AG08395 (cell line): ENCODE data around the gene ECSCR.

Source experiments
- DNase-seq: peaks from one replicate; pipeline ENCODE4 v3.0.0; 2012; ENCODE audit warnings: mixed read lengths, low spot score

ECSCR gene

GRCh38 chr5:139473565-139473964, 11.0 kb upstream of the ECSCR start:
- peak; percentile 43 for DNase-seq

- DNase-seq, result no peak
Measured at GRCh38 chr5:139473105-139473504, 10.6 kb upstream of the ECSCR start.

DNA sequence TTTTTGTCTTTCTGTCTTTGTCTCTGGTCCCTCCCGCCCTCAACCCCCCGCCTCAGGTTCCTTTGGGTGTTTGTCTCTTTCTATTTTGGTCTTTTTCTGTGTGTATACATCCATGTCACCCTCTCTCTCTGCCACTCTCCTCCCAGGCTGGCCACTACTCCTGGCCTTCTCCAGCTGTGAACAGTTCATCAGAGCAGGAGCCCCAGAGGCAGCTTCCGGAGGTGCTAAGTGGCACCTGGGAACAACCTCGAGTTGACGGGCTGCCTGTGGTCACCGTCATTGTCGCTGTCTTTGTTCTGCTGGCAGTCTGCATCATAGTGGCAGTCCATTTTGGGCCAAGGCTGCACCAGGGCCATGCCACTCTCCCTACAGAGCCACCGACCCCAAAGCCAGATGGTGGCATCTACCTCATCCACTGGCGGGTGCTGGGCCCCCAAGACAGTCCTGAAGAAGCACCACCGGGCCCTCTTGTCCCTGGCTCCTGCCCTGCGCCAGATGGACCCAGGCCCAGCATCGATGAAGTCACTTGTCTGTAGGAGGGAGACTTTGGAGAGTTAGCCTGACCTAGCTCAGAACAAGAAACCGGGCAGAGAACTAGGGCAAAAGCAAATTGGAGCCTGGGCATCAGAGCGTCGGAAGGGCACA, 10.0 kb upstream of the ECSCR start:
- DNase-seq, result no peak

GRCh38 chr5:139470821-139471300, 8.3 kb upstream of the ECSCR start, which contains the start of gene SMIM33:
SMIM33 (plus strand) TSS chr5:139471004; CDS start chr5:139471122, 118 bp downstream.
- DNase-seq, result no peak

- DNase-seq, result no peak
Measured at GRCh38 chr5:139468421-139468931, 5.9 kb upstream of the ECSCR start.

- DNase-seq, result peak; percentile 59
Measured at GRCh38 chr5:139461698-139462097, 845 bp downstream of the ECSCR start.

DNA sequence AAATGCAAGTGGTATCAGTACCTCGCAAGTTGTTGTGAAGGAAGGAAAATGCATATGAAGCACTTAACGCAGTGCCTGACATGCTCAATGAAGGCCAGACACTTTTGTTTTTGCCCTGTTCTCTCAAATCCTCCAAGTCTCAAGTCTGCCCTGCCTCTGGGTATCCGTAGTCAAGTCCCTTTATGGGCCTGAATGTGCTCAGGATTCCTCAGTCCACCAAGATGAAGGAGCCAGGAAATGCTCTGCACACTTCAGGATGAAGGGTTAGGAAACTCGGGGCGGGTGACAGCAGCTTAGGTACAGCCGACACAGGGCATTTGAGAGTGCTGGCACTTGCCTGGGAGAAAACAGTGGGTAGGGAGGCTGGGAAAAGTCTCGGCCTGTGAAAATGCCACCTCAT, 1.4 kb downstream of the ECSCR start:
- DNase-seq, result no peak

DNA sequence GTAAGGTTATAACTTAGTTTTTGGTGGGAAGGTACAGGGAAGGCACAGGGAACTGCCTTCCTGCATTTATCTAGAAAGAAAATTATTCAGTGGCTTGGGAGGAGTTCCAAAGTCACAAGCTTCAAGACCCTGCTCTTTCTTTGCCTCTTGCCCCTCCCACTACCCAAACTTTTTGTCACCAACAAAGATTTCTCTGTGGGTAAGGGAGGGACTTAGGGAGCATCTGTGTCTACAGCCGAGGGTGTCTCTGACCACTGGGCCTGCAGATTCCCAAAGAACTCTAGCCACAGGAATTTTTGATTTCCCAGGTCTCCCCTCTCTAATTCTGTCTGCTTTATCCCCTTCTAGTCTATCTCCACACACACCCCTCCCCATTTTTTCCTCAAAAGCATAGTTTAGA, 2.1 kb downstream of the ECSCR start:
- DNase-seq, result peak; percentile 18

GRCh38 chr5:139459451-139459934, 3.0 kb downstream of the ECSCR start:
- DNase-seq, result no peak

- peak; percentile 91 for DNase-seq
Measured at GRCh38 chr5:139458580-139459407, 3.7 kb downstream of the ECSCR start.

DNA sequence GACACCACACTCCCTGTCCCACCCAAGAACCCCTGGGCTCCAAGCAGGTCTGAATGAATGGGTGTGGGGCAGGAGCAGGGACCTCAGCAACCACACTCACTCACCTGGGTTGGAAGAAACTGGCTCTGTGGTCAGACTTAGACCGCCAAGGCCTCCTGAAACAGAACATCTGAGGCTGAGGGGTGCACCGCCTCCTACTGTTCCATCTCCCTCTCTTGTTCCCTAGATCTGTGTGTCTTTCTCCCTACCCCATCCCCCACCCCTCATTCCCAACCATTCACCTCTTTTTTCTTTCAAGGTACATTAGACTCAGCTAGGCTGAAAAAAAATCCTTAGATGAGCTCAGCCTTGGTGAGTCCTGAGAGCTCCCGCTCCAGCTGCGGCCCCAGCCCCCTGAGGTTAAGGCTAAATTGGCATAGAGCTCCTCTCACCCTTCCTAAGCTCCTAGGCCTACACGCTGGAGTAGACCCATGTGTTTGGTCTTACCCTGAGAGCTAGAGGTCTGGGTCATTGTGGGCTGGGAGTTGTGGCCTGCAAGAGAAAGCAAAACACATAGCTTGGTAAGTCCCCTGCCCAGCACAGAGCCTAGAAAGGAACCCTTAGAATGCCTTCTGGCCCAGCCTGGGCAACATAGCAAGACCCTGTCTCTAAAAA, 4.8 kb downstream of the ECSCR start:
- no peak for DNase-seq

GRCh38 chr5:139457241-139457640, 5.3 kb downstream of the ECSCR start:
- no peak for DNase-seq

GRCh38 chr5:139456776-139457175, 5.8 kb downstream of the ECSCR start:
- no peak for DNase-seq

DNA sequence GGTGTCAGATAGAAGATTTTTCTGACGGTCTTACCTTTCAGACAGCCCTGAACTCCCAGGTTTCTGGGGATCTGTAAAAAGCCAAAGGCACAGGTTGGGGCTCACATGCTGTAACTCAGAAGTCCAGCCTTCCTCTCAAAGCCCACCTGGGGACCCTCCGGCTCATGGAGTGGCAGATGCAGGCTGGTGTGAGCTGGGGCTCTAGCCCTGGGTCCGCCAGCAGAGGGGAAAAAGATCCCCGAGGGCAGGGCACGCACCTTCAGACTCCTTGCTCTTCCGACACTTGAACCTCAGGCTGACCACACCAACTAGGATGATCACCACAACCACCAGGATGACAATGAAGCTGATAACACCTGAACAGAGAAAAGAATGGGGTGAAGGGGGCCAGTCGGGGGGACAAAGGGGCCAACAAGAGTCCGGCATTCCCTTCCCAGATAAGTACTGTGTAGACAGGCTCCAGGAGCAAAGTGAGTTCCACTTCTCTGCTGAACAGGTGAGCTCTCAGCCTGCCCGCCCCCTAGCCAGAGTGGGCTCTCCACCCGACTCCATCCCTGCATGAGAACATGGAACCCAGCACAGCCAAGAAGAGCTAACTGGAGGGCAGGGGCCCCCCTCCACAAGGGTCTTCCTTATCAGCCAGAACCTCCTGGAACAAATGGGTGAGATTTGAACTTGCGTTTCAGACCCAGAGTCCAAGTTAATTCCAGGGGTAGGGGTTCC, 7.8 kb downstream of the ECSCR start:
- DNase-seq, result no peak

DNA sequence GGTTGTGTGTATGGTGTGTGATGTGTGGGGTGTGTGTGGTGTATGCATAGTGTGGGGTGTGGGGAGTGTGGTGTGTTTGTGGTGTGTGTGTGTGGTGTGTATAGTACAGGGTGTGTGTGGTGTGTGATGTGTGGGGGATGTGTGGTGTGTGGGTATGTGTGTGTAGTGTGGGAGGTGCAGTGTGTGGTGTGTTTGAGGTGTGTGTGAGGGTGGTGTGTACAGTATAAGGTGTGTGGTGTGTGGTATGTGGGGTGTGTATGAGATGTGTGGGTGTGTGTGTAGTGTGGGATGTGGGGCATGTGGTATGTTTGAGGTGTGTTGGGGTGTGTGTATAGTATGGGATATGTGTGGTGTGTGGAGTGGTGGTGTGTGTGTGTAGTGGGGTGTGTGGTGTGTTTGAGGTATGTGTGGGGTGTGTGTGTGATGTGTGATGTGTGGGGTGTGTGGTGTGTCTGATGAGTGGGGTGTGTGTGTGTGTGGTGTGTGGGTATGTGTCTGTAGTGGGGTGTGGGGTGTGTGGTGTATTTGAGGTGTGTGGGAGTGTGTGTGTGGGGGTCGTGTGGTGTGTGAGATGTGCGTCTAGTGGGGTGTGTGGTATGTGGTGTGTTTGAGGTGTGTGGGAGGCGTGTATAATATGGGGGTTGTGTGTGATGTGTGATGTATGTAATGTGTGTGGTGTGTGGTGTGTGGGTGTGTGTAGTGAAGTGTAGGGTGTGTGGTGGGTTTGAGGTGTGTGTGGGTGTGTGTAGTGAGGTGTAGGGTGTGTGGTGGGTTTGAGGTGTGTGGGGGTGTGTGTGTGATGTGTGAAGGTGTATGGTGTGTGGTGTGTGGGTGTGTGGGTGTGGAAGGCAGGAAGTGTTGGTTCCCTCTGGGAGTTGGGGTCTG, 8.6 kb downstream of the ECSCR start:
- DNase-seq, result no peak

GRCh38 chr5:139451878-139452660, 10.5 kb downstream of the ECSCR start:
- no peak for DNase-seq

DNA sequence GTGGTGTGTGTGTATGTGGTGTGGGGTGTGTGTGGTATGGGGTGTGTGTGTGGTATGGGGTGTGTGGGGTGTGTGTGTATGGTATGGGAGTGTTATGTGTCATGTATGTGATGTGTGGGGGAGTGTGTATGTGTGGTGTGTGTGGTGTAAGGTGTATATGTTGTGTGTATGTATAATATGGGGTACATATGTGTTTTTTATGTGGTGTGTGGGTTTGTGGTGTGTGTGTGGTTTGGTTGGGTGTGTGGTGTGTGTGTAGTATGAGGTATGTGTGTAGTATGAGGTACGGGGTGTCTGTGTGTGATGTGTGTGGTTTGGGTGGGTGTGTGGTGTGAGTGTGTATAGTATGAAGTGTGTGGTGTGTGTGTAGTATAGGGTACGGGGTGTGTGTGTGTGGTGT, 11.4 kb downstream of the ECSCR start:
- no peak for DNase-seq

DNA sequence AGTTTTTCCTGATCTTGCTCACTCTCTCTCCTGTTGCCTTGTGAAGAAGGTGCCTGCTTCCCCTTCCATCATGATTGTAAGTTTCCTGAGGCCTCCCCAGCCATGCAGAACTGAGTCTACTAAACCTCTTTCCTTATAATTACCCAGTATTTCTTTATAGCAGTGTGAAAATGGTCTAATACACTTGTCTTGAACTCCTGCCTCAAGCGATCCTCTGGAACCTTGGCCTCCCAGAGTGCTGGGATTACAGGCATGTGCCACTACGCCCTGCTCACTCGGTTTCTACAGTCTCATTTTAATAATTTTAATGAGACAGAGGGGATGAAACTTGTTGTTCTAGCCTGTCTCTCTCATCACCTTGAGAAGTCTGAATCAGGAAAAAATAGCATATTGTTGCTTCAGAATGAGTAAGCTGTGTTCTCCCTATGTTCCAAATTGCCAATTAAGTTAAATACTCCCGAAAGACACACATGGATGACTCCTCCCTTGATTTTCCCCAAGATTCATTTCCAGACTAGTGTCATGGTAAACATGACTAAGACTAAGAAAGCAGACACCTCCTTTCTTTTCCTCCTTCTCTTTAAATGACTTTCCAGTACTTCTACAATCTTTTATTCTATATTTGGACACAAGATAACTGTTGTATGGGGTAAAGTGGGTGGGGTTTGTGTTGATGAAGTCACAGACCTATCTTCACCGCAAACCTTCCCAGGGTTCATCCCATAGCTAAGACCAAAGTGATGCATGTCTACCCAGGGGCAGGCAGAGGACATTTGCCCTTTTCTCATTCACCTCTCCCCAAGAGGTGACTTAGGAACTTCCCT, 15.4 kb downstream of the ECSCR start:
- peak; percentile 45 for DNase-seq
